ENCODE results near the gene RAB11FIP3. TPM values are rescaled to one million over a fixed set of nuclear protein-coding genes. Genes with fewer than 3 reads are reported as not detected.
"Not testable (repeated sequence)": the region's sequence is repeated elsewhere in the genome, so short reads cannot be mapped to it uniquely, and the experiment has no call there.

Gene RAB11FIP3
- polyA plus RNA-seq, 3 donors from 2014 or later, result 0.04 to 3.7 (median 1.8) TPM

- Mint-ChIP-seq H3K4me1 (peaks cover 15 to 24% of the 10 kb centered on the region in 2 donors), H3K27me3 (ENCODE audit: low read depth in 3 of 3) (peaks cover 6 to 11% (median 10%) of the 10 kb centered on the region in 3 donors), H3K9me3 (no peaks in the 10 kb centered on the region), H3K4me3 (peak within 1 kb of the TSS; percentile 87 to 91 (median 88)), H3K36me3 (no peaks in the 10 kb centered on the region), H3K27ac (peak within 1 kb of the TSS in 5 of 6 donors; percentile 72 to 88 (median 82))
- peak; percentile 71 to 75 (median 71) for DNase-seq
These were observed 43.4 kb upstream of the RAB11FIP3 start, which contains the start of gene PGAP6 for GRCh38 chr16:381789-382717. TSS of gene PGAP6 (minus strand) at chr16:381978. CDS start at chr16:381821, 157 bp downstream.

- peak in 1 of 3 donors; percentile 34 for DNase-seq
- H3K4me1 Mint-ChIP-seq, result peaks cover 15 to 24% of the 10 kb centered on the region in 2 donors
- peak overlapping the region; percentile 1 to 88 (median 77) for H3K27ac Mint-ChIP-seq
- peaks cover 6 to 11% (median 10%) of the 10 kb centered on the region in 3 donors for H3K27me3 Mint-ChIP-seq (ENCODE audit: low read depth in 3 of 3)
- H3K36me3 Mint-ChIP-seq, result no peaks in the 10 kb centered on the region
- peak overlapping the region; percentile 87 to 91 (median 88) for H3K4me3 Mint-ChIP-seq
- H3K9me3 Mint-ChIP-seq, result no peaks in the 10 kb centered on the region
These were observed 42.0 kb upstream of the RAB11FIP3 start for GRCh38 chr16:383326-384051.

- Mint-ChIP-seq H3K9me3 (peaks cover 0 to 3% (median 2%) of the 10 kb centered on the region in 6 donors), H3K36me3 (peaks cover 0 to under 1% (median 0%) of the 10 kb centered on the region in 3 donors), H3K27ac (no peak overlapping the region), H3K27me3 (ENCODE audit: low read depth in 3 of 3) (peaks cover 11 to 14% (median 11%) of the 10 kb centered on the region in 3 donors), H3K4me3 (no peak overlapping the region), H3K4me1 (peaks cover 18 to 22% of the 10 kb centered on the region in 2 donors)
- DNase-seq, result no peak
These were observed 38.8 kb upstream of the RAB11FIP3 start for GRCh38 chr16:386641-387156.

- H3K9me3 Mint-ChIP-seq, H3K27ac Mint-ChIP-seq, H3K4me3 Mint-ChIP-seq: not testable (repeated sequence)
These were observed 37.4 kb upstream of the RAB11FIP3 start for GRCh38 chr16:387761-388666.

GRCh38 chr16:389352-389751 is 36.1 kb upstream of the RAB11FIP3 start:
- Mint-ChIP-seq H3K27me3 (ENCODE audit: low read depth in 3 of 3) (peaks cover 15% of the 10 kb centered on the region in 3 donors), H3K4me3 (no peak overlapping the region), H3K36me3 (peaks cover 0 to 3% (median 0%) of the 10 kb centered on the region in 3 donors), H3K9me3 (peaks cover 0 to 6% (median 3%) of the 10 kb centered on the region in 6 donors), H3K4me1 (peaks cover 20 to 22% of the 10 kb centered on the region in 2 donors), H3K27ac (peak overlapping the region in 1 of 6 donors; percentile 32)
- DNase-seq, result no peak

More at GRCh38 chr16:387761-388666, 37.4 kb upstream of the RAB11FIP3 start:
- peaks cover 24 to 27% of the 10 kb centered on the region in 2 donors for H3K4me1 Mint-ChIP-seq
- peaks cover 15 to 19% (median 19%) of the 10 kb centered on the region in 3 donors for H3K27me3 Mint-ChIP-seq (ENCODE audit: low read depth in 3 of 3)
- H3K36me3 Mint-ChIP-seq, DNase-seq: not testable (repeated sequence)

- Mint-ChIP-seq H3K9me3 (peaks cover 0 to 6% (median 3%) of the 10 kb centered on the region in 6 donors), H3K27me3 (ENCODE audit: low read depth in 3 of 3) (peaks cover 18 to 19% (median 18%) of the 10 kb centered on the region in 3 donors), H3K4me1 (peaks cover 29 to 33% of the 10 kb centered on the region in 2 donors), H3K4me3 (peak overlapping the region; percentile 80 to 88 (median 83)), H3K27ac (peak overlapping the region; percentile 94 to 99 (median 96)), H3K36me3 (peaks cover 0 to 3% (median 0%) of the 10 kb centered on the region in 3 donors)
- peak; percentile 93 to 96 (median 95) for DNase-seq
These were observed 33.5 kb upstream of the RAB11FIP3 start for GRCh38 chr16:391885-392335.

GRCh38 chr16:392450-393030 is 32.9 kb upstream of the RAB11FIP3 start:
- Mint-ChIP-seq H3K27me3 (ENCODE audit: low read depth in 3 of 3) (peaks cover 17 to 19% (median 18%) of the 10 kb centered on the region in 3 donors), H3K27ac (peak overlapping the region; percentile 94 to 99 (median 96)), H3K4me3 (peak overlapping the region; percentile 80 to 88 (median 83)), H3K36me3 (peaks cover 0 to 3% (median 0%) of the 10 kb centered on the region in 3 donors), H3K4me1 (peaks cover 29 to 34% of the 10 kb centered on the region in 2 donors), H3K9me3 (peaks cover 0 to 6% (median 3%) of the 10 kb centered on the region in 6 donors)
- DNase-seq, result peak; percentile 74 to 80 (median 79)

GRCh38 chr16:396199-396598 is 29.2 kb upstream of the RAB11FIP3 start:
- Mint-ChIP-seq H3K4me3 (peak overlapping the region; percentile 85 to 89 (median 86)), H3K9me3 (peaks cover 0 to 6% (median 0%) of the 10 kb centered on the region in 6 donors), H3K36me3 (peaks cover 0 to 3% (median 0%) of the 10 kb centered on the region in 3 donors), H3K27ac (peak overlapping the region in 5 of 6 donors; percentile 57 to 86 (median 83)), H3K4me1 (peaks cover 36 to 41% of the 10 kb centered on the region in 2 donors), H3K27me3 (ENCODE audit: low read depth in 3 of 3) (peaks cover 22 to 32% (median 28%) of the 10 kb centered on the region in 3 donors)
- no peak for DNase-seq

GRCh38 chr16:396605-397004 is 28.8 kb upstream of the RAB11FIP3 start:
- Mint-ChIP-seq H3K4me1 (peaks cover 35 to 40% of the 10 kb centered on the region in 2 donors), H3K36me3 (peaks cover 0 to 3% (median 0%) of the 10 kb centered on the region in 3 donors), H3K4me3 (peak overlapping the region; percentile 85 to 89 (median 86)), H3K9me3 (peaks cover 0 to 6% (median 0%) of the 10 kb centered on the region in 6 donors), H3K27ac (peak overlapping the region in 5 of 6 donors; percentile 57 to 86 (median 83)), H3K27me3 (ENCODE audit: low read depth in 3 of 3) (peaks cover 21 to 35% (median 30%) of the 10 kb centered on the region in 3 donors)
- DNase-seq, result no peak

- Mint-ChIP-seq H3K4me1 (peaks cover 29 to 35% of the 10 kb centered on the region in 2 donors), H3K27me3 (ENCODE audit: low read depth in 3 of 3) (peaks cover 15 to 29% (median 28%) of the 10 kb centered on the region in 3 donors), H3K9me3 (peaks cover 0 to under 1% (median 0%) of the 10 kb centered on the region in 6 donors), H3K36me3 (no peaks in the 10 kb centered on the region), H3K27ac (peak within 1 kb of the TSS in 5 of 6 donors; percentile 57 to 86 (median 83)), H3K4me3 (peak within 1 kb of the TSS; percentile 85 to 89 (median 86))
- DNase-seq, result peak in 1 of 3 donors; percentile 35
These were observed 28.3 kb upstream of the RAB11FIP3 start, which contains the start of gene NME4 for GRCh38 chr16:397135-397661. TSS of gene NME4 (plus strand) at chr16:397199. CDS start at chr16:397223, 24 bp downstream.

- H3K27ac Mint-ChIP-seq, result peak overlapping the region; percentile 7 to 77 (median 34)
These were observed 27.6 kb upstream of the RAB11FIP3 start for GRCh38 chr16:397736-398332.

More at GRCh38 chr16:397736-398332, 27.6 kb upstream of the RAB11FIP3 start:
- no peak for DNase-seq
- Mint-ChIP-seq H3K4me1 (peaks cover 23 to 29% of the 10 kb centered on the region in 2 donors), H3K4me3 (peak overlapping the region; percentile 60 to 72 (median 68)), H3K36me3 (no peaks in the 10 kb centered on the region), H3K9me3 (no peaks in the 10 kb centered on the region), H3K27me3 (ENCODE audit: low read depth in 3 of 3) (peaks cover 11 to 24% (median 22%) of the 10 kb centered on the region in 3 donors)
